ENCODE results near the gene KLHDC9.

The KLHDC9 gene

DNA sequence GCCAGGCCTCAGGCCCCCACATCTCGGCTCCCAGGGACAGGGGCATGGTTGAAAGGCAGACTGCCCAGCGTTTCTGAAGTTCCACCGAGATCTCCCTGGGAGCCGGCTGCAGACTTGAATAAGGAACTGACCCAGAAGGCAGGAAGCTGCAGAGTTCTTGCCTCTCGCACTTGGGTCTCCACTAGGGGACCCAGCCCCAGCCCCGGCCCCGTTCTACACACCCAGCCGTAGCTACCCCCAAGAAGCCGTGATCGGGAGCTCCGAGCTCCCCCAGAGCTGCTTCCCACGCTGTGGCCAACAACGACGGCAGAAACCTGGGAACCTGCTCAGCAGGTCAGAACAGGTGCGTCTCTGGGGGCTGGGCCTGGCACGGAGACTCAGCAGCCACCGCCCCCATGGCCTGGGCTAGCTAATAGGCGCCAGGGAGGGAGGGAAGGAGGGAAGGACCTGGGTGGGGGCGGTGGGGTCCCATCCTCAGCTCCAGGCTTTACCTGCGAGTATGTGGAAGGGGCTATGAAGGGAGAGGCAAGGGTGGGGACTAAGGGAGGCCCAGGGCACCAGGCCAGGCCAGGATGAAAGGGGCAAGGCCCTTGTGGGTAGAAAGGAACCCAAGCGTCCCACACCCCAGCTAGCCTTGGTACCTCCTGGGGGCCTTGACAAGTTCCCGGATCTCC is 8.8 kb upstream of the KLHDC9 start, which contains the start of gene NECTIN4:
Gene NECTIN4, minus strand, starts transcription at position 308 of the 674 bp plus-strand sequence. Its CDS starts 262 bp downstream, at position 46.
- no peak within 1 kb of the TSS for H3K18ac ChIP-seq (ENCODE audit: low read length)
- no peak for DNase-seq
- no peak within 1 kb of the TSS for H2BK120ac ChIP-seq (ENCODE audit: low read depth, low read length)
- no peak within 1 kb of the TSS for H2BK15ac ChIP-seq (replicated peaks; ENCODE audit: low read depth)
- no peak within 1 kb of the TSS for H2BK5ac ChIP-seq (ENCODE audit: low read length)
- WGBS (ENCODE audit: extremely low coverage, insufficient coverage, low lambda C conversion rate): no CpG with 5 or more reads among the region's 22 CpGs
- H4K5ac ChIP-seq (ENCODE audit: low read length): no peak within 1 kb of the TSS
- no peak within 1 kb of the TSS for H4K8ac ChIP-seq (ENCODE audit: low read depth, low read length)
- H3K56ac ChIP-seq (ENCODE audit: low read length): peak within 1 kb of the TSS; percentile 9
- H3K36me3 ChIP-seq (ENCODE audit: control insufficient read depth, insufficient read depth, low read length): no peaks in the 10 kb centered on the region
- H3K27ac ChIP-seq (ENCODE audit: low read depth, low read length): no peak within 1 kb of the TSS
- H2AK5ac ChIP-seq (ENCODE audit: low read length): no peak within 1 kb of the TSS
- H3K79me2 ChIP-seq (ENCODE audit: control insufficient read depth, insufficient read depth, low read length): no peaks in the 10 kb centered on the region
- H3K27me3 ChIP-seq (ENCODE audit: insufficient read depth, low read length, poor library complexity): no peaks in the 10 kb centered on the region
- no peak within 1 kb of the TSS for H3K4me3 ChIP-seq (ENCODE audit: low read length)
- H3K4me2 ChIP-seq (ENCODE audit: low read length): no peak within 1 kb of the TSS
- no peak within 1 kb of the TSS for H3K23ac ChIP-seq (ENCODE audit: low read length)
- peaks cover 3% of the 10 kb centered on the region for H3K4me1 ChIP-seq (ENCODE audit: control insufficient read depth, low read depth, low read length)
- no peak within 1 kb of the TSS for H3K4ac ChIP-seq (ENCODE audit: low read depth, low read length)
- no peak within 1 kb of the TSS for H3K9ac ChIP-seq (ENCODE audit: low read length)
- no peaks in the 10 kb centered on the region for H3K79me1 ChIP-seq (ENCODE audit: low read length)

DNA sequence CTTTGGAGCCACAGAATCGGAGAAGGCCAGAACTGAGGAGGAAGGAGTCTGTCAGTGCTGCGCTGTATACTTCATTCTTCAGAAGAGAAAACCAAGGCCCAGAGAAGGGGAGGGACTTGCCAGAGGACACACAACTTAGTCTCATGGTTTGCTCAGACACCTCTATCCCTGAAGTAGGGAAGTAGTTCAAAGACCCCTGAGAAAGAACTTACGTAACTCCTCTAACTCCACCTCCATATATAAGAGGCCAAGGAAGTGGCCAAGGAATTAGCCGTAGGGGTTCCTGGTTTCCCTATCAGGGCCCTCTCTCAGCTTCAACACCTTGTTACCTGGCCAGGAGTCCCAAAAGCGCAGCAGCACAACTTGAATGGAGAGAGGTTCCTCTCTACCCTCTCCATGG is 8.2 kb upstream of the KLHDC9 start:
- Histone ChIP-seq H3K4me3 (ENCODE audit: low read length) (no peak overlapping the region), H4K5ac (ENCODE audit: low read length) (no peak overlapping the region), H3K4me1 (ENCODE audit: control insufficient read depth, low read depth, low read length) (peaks cover 1% of the 10 kb centered on the region), H2BK5ac (ENCODE audit: low read length) (no peak overlapping the region), H3K4me2 (ENCODE audit: low read length) (no peak overlapping the region), H2AK5ac (ENCODE audit: low read length) (no peak overlapping the region), H3K9ac (ENCODE audit: low read length) (no peak overlapping the region), H3K27ac (ENCODE audit: low read depth, low read length) (no peak overlapping the region), H3K79me1 (ENCODE audit: low read length) (no peaks in the 10 kb centered on the region), H3K56ac (ENCODE audit: low read length) (no peak overlapping the region), H2BK120ac (ENCODE audit: low read depth, low read length) (no peak overlapping the region), H4K8ac (ENCODE audit: low read depth, low read length) (no peak overlapping the region), H3K36me3 (ENCODE audit: control insufficient read depth, insufficient read depth, low read length) (no peaks in the 10 kb centered on the region), H3K18ac (ENCODE audit: low read length) (no peak overlapping the region), H2BK15ac (replicated peaks; ENCODE audit: low read depth) (no peak overlapping the region), H3K4ac (ENCODE audit: low read depth, low read length) (no peak overlapping the region), H3K79me2 (ENCODE audit: control insufficient read depth, insufficient read depth, low read length) (no peaks in the 10 kb centered on the region), H3K27me3 (ENCODE audit: insufficient read depth, low read length, poor library complexity) (no peaks in the 10 kb centered on the region), H3K23ac (ENCODE audit: low read length) (no peak overlapping the region)
- DNase-seq: no peak
- no CpG with 5 or more reads among the region's 5 CpGs for WGBS (ENCODE audit: extremely low coverage, insufficient coverage, low lambda C conversion rate)

DNA sequence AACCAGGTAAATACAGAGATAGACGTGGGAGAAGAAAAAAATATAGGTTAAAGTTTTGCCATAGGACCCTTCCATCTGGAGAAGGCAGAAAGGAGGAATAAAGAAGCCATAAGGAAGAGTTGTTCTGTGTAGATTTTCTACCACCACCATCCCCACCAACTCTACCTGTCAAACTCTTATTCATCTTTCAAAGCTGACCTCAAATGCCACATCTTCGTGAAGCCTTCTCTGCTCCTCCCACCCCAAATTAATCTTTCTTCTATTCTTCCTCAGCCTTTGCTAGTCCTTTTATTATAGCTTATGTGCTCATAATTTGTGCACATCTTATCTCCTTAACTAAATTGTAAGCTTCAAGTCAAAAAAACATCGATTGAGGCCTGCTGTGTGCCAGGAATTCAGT is 7.5 kb upstream of the KLHDC9 start:
- H3K27ac ChIP-seq (ENCODE audit: low read depth, low read length): no peak overlapping the region
- no peak overlapping the region for H3K18ac ChIP-seq (ENCODE audit: low read length)
- no peak for DNase-seq
- no peak overlapping the region for H3K4ac ChIP-seq (ENCODE audit: low read depth, low read length)
- WGBS (ENCODE audit: extremely low coverage, insufficient coverage, low lambda C conversion rate): no CpG with 5 or more reads among the region's 3 CpGs
- no peak overlapping the region for H3K23ac ChIP-seq (ENCODE audit: low read length)
- H3K4me2 ChIP-seq (ENCODE audit: low read length): no peak overlapping the region
- H3K56ac ChIP-seq (ENCODE audit: low read length): no peak overlapping the region
- H2BK15ac ChIP-seq (replicated peaks; ENCODE audit: low read depth): no peak overlapping the region
- no peaks in the 10 kb centered on the region for H3K79me1 ChIP-seq (ENCODE audit: low read length)
- H3K36me3 ChIP-seq (ENCODE audit: control insufficient read depth, insufficient read depth, low read length): no peaks in the 10 kb centered on the region
- no peak overlapping the region for H2BK120ac ChIP-seq (ENCODE audit: low read depth, low read length)
- no peak overlapping the region for H3K4me3 ChIP-seq (ENCODE audit: low read length)
- no peak overlapping the region for H3K9ac ChIP-seq (ENCODE audit: low read length)
- H4K8ac ChIP-seq (ENCODE audit: low read depth, low read length): no peak overlapping the region
- no peaks in the 10 kb centered on the region for H3K27me3 ChIP-seq (ENCODE audit: insufficient read depth, low read length, poor library complexity)
- no peaks in the 10 kb centered on the region for H3K79me2 ChIP-seq (ENCODE audit: control insufficient read depth, insufficient read depth, low read length)
- no peaks in the 10 kb centered on the region for H3K4me1 ChIP-seq (ENCODE audit: control insufficient read depth, low read depth, low read length)
- H2AK5ac ChIP-seq (ENCODE audit: low read length): no peak overlapping the region
- no peak overlapping the region for H2BK5ac ChIP-seq (ENCODE audit: low read length)
- no peak overlapping the region for H4K5ac ChIP-seq (ENCODE audit: low read length)

DNA sequence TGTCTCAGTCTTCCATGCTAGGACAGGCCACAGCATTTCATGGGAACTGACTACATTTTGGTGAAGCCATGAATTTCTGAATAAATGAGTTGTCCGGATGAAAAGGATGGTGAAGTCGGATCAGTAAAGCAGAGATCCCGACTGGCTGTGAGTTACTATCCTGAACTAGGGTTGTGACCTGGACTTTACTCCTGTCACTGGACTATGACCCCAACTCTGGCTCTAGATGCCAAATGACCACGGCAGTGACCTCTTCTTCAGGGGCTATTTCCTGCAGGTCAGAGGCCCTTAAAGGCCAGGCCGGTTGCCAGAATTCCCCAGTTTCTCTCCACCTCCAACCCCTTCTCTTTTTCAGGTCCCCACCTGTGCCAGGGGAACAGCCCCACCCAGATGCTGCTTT is 7.1 kb upstream of the KLHDC9 start:
- H3K79me1 ChIP-seq (ENCODE audit: low read length): no peaks in the 10 kb centered on the region
- no peaks in the 10 kb centered on the region for H3K4me1 ChIP-seq (ENCODE audit: control insufficient read depth, low read depth, low read length)
- no CpG with 5 or more reads among the region's 5 CpGs for WGBS (ENCODE audit: extremely low coverage, insufficient coverage, low lambda C conversion rate)
- H4K8ac ChIP-seq (ENCODE audit: low read depth, low read length): no peak overlapping the region
- DNase-seq: no peak
- no peak overlapping the region for H3K18ac ChIP-seq (ENCODE audit: low read length)
- H3K23ac ChIP-seq (ENCODE audit: low read length): no peak overlapping the region
- H3K36me3 ChIP-seq (ENCODE audit: control insufficient read depth, insufficient read depth, low read length): no peaks in the 10 kb centered on the region
- H2BK5ac ChIP-seq (ENCODE audit: low read length): no peak overlapping the region
- H2BK15ac ChIP-seq (replicated peaks; ENCODE audit: low read depth): no peak overlapping the region
- no peak overlapping the region for H4K5ac ChIP-seq (ENCODE audit: low read length)
- H3K79me2 ChIP-seq (ENCODE audit: control insufficient read depth, insufficient read depth, low read length): no peaks in the 10 kb centered on the region
- no peak overlapping the region for H3K4me2 ChIP-seq (ENCODE audit: low read length)
- H3K4ac ChIP-seq (ENCODE audit: low read depth, low read length): no peak overlapping the region
- H3K4me3 ChIP-seq (ENCODE audit: low read length): no peak overlapping the region
- no peak overlapping the region for H3K27ac ChIP-seq (ENCODE audit: low read depth, low read length)
- H2BK120ac ChIP-seq (ENCODE audit: low read depth, low read length): no peak overlapping the region
- no peak overlapping the region for H3K56ac ChIP-seq (ENCODE audit: low read length)
- H3K27me3 ChIP-seq (ENCODE audit: insufficient read depth, low read length, poor library complexity): no peaks in the 10 kb centered on the region
- no peak overlapping the region for H2AK5ac ChIP-seq (ENCODE audit: low read length)
- no peak overlapping the region for H3K9ac ChIP-seq (ENCODE audit: low read length)

DNA sequence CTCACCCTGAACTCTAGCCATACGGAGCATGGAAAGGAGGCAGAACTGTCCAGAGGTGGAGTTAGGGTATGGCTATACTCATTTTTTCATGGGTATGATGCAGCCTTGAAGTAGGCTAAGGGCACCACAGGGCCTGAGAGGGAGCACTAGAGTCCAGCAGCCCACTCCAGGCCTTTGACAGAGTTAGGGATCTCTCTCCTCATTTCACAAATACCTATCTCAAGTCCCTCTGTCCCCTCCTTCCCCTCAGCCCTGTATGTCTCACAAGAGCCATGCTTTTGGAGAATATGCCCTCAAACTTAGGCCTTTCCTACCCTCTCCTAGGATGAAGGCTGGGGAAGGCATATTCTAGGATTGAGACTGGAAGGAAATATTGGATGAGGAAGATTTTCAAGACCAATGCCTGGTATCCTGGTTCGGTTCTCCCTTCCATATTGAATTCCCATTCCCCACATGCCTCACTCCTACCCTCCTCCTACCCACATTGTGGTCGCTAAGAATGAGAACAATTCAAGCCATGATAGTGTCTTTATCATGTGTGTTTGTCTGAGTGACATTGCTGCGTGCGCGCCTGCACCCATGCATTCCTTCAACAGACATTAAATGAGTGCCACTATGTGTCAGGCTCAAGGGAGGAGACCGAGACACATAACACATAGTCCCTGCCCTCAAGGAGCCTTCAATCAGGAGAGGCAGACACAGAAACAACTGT is 6.2 kb upstream of the KLHDC9 start:
- no CpG with 5 or more reads among the region's 7 CpGs for WGBS (ENCODE audit: extremely low coverage, insufficient coverage, low lambda C conversion rate)
- Histone ChIP-seq H2AK5ac (ENCODE audit: low read length) (no peak overlapping the region), H2BK120ac (ENCODE audit: low read depth, low read length) (no peak overlapping the region), H3K36me3 (ENCODE audit: control insufficient read depth, insufficient read depth, low read length) (no peaks in the 10 kb centered on the region), H3K4me2 (ENCODE audit: low read length) (no peak overlapping the region), H2BK15ac (replicated peaks; ENCODE audit: low read depth) (no peak overlapping the region), H3K27ac (ENCODE audit: low read depth, low read length) (no peak overlapping the region), H3K27me3 (ENCODE audit: insufficient read depth, low read length, poor library complexity) (no peaks in the 10 kb centered on the region), H4K8ac (ENCODE audit: low read depth, low read length) (no peak overlapping the region), H2BK5ac (ENCODE audit: low read length) (no peak overlapping the region), H3K56ac (ENCODE audit: low read length) (no peak overlapping the region), H3K79me2 (ENCODE audit: control insufficient read depth, insufficient read depth, low read length) (no peaks in the 10 kb centered on the region), H3K79me1 (ENCODE audit: low read length) (no peaks in the 10 kb centered on the region), H3K18ac (ENCODE audit: low read length) (no peak overlapping the region), H3K9ac (ENCODE audit: low read length) (no peak overlapping the region), H3K4me3 (ENCODE audit: low read length) (no peak overlapping the region), H3K23ac (ENCODE audit: low read length) (no peak overlapping the region), H3K4ac (ENCODE audit: low read depth, low read length) (no peak overlapping the region), H4K5ac (ENCODE audit: low read length) (no peak overlapping the region), H3K4me1 (ENCODE audit: control insufficient read depth, low read depth, low read length) (no peaks in the 10 kb centered on the region)
- no peak for DNase-seq
